ENCODE measurements around the gene RAB11A. TPM values are rescaled to one million over a fixed set of nuclear protein-coding genes. Genes with fewer than 3 reads are reported as not detected.

RAB11A gene
- total RNA-seq, 1 experiment from 2014 or later, result 232 TPM

- Histone ChIP-seq H3K27me3 (replicated peaks; ENCODE audit: control insufficient read depth, insufficient read depth, low read length) (no peaks in the 10 kb centered on the region), H3K36me3 (ENCODE audit: control insufficient read depth, insufficient read depth, low read length) (0 out of 2 replicates have a peak, but pooled peaks cover 1% of the 10 kb centered on the region), H3K9me3 (no peaks in the 10 kb centered on the region), H3K4me3 (ENCODE audit: low read depth, low read length) (no peak overlapping the region), H3K4me1 (no peaks in the 10 kb centered on the region)
- Mint-ChIP-seq H3K9me3 (ENCODE audit: unreplicated experiment) (no peaks in the 10 kb centered on the region), H3K27me3 (ENCODE audit: insufficient read depth, unreplicated experiment) (no peaks in the 10 kb centered on the region), H3K36me3 (ENCODE audit: insufficient read depth, unreplicated experiment) (no peaks in the 10 kb centered on the region), H3K27ac (ENCODE audit: unreplicated experiment) (no peak overlapping the region), H3K4me3 (ENCODE audit: unreplicated experiment) (no peak overlapping the region), H3K4me1 (ENCODE audit: low read depth, unreplicated experiment) (no peaks in the 10 kb centered on the region)
- no peak for DNase-seq
- intact Hi-C loops (cut with micrococcal nuclease; ENCODE audit: unreplicated experiment), result no loop called here
- ChIA-PET POLR2A (no interaction called here), CTCF (no interaction called here)
- TF ChIP-seq CTCF (IDR thresholded peaks at IDR 0.05; ENCODE audit: insufficient read depth in 1 of 2, low read depth in 1 of 2, low read length in 1 of 2, severe bottlenecking in 1 of 2, unreplicated experiment in 1 of 2), result no peak
- BruUV-seq (replicated peaks), result no TSS peak
Measured at GRCh38 chr15:65922621-65923020, 53.3 kb downstream of the RAB11A start.

- no peak for TF ChIP-seq CTCF (IDR thresholded peaks at IDR 0.05; ENCODE audit: insufficient read depth in 1 of 2, low read depth in 1 of 2, low read length in 1 of 2, severe bottlenecking in 1 of 2, unreplicated experiment in 1 of 2)
- Mint-ChIP-seq H3K27ac (ENCODE audit: unreplicated experiment) (no peak overlapping the region), H3K9me3 (ENCODE audit: unreplicated experiment) (no peaks in the 10 kb centered on the region), H3K4me1 (ENCODE audit: low read depth, unreplicated experiment) (no peaks in the 10 kb centered on the region), H3K36me3 (ENCODE audit: insufficient read depth, unreplicated experiment) (no peaks in the 10 kb centered on the region), H3K4me3 (ENCODE audit: unreplicated experiment) (no peak overlapping the region), H3K27me3 (ENCODE audit: insufficient read depth, unreplicated experiment) (no peaks in the 10 kb centered on the region)
- H3K4me3 ChIP-seq (ENCODE audit: low read depth, low read length), result no peak overlapping the region
- intact Hi-C loops (cut with micrococcal nuclease; ENCODE audit: unreplicated experiment), result no loop called here
- no peaks in the 10 kb centered on the region for H3K9me3 ChIP-seq
- H3K4me1 ChIP-seq, result no peaks in the 10 kb centered on the region
- ChIA-PET POLR2A (no interaction called here), CTCF (no interaction called here)
- 0 out of 2 replicates have a peak, but pooled peaks cover 1% of the 10 kb centered on the region for H3K36me3 ChIP-seq (ENCODE audit: control insufficient read depth, insufficient read depth, low read length)
- H3K27me3 ChIP-seq (replicated peaks; ENCODE audit: control insufficient read depth, insufficient read depth, low read length), result no peaks in the 10 kb centered on the region
- no TSS peak for BruUV-seq (replicated peaks)
- DNase-seq, result no peak
Measured at GRCh38 chr15:65923264-65923663, 54.0 kb downstream of the RAB11A start.

- POLR2A ChIA-PET, result no interaction called here
Measured at GRCh38 chr15:65924004-65924403, 54.7 kb downstream of the RAB11A start.

More at GRCh38 chr15:65924004-65924403, 54.7 kb downstream of the RAB11A start:
- no peak overlapping the region for H3K4me3 Mint-ChIP-seq (ENCODE audit: unreplicated experiment)
- H3K36me3 ChIP-seq (ENCODE audit: control insufficient read depth, insufficient read depth, low read length), result 0 out of 2 replicates have a peak, but pooled peaks cover 1% of the 10 kb centered on the region
- no peak for DNase-seq
- no peaks in the 10 kb centered on the region for H3K27me3 ChIP-seq (replicated peaks; ENCODE audit: control insufficient read depth, insufficient read depth, low read length)
- no peaks in the 10 kb centered on the region for H3K9me3 ChIP-seq
- H3K4me3 ChIP-seq (ENCODE audit: low read depth, low read length), result no peak overlapping the region
- no TSS peak for BruUV-seq (replicated peaks)
- no peaks in the 10 kb centered on the region for H3K27me3 Mint-ChIP-seq (ENCODE audit: insufficient read depth, unreplicated experiment)
- no peaks in the 10 kb centered on the region for H3K4me1 ChIP-seq
- TF ChIP-seq CTCF (IDR thresholded peaks at IDR 0.05; ENCODE audit: insufficient read depth in 1 of 2, low read depth in 1 of 2, low read length in 1 of 2, severe bottlenecking in 1 of 2, unreplicated experiment in 1 of 2), result no peak
- no peak overlapping the region for H3K27ac Mint-ChIP-seq (ENCODE audit: unreplicated experiment)
- CTCF ChIA-PET, result no interaction called here
- H3K9me3 Mint-ChIP-seq (ENCODE audit: unreplicated experiment), result no peaks in the 10 kb centered on the region
- intact Hi-C loops (cut with micrococcal nuclease; ENCODE audit: unreplicated experiment), result no loop called here
- H3K4me1 Mint-ChIP-seq (ENCODE audit: low read depth, unreplicated experiment), result no peaks in the 10 kb centered on the region
- no peaks in the 10 kb centered on the region for H3K36me3 Mint-ChIP-seq (ENCODE audit: insufficient read depth, unreplicated experiment)
